HCT116 (cell line): ENCODE results near the gene MX2.

Experiments used
- CTCF ChIP-seq, 3 experiments: fragments of 200-600 bp in 1 of 3; sonication (generic) in 1 of 3; IDR thresholded peaks in 2 of 3; conservative IDR thresholded peaks in 1 of 3; 2 replicates each; pipeline ENCODE4 v1.5.1; 2012 to 2017; ENCODE audit warnings: low read depth in 2 of 3, low read length in 2 of 3, antibody characterized with exemption in 1 of 3, borderline replicate concordance in 1 of 3, control low read depth in 1 of 3, mild to moderate bottlenecking in 1 of 3, mixed read lengths in 1 of 3, mixed run types in 1 of 3, moderate library complexity in 1 of 3; ENCODE audit not compliant: insufficient read depth in 1 of 3
- EZH2phosphoT487 ChIP-seq: fragments of 200-600 bp; IDR thresholded peaks from 2 replicates; pipeline ENCODE4 v1.6.1; 2018; ENCODE audit warnings: antibody characterized with exemption, borderline replicate concordance
- SIN3A ChIP-seq: IDR thresholded peaks from 2 replicates; pipeline ENCODE4 v1.6.1; 2012; ENCODE audit warnings: low read depth

DNA sequence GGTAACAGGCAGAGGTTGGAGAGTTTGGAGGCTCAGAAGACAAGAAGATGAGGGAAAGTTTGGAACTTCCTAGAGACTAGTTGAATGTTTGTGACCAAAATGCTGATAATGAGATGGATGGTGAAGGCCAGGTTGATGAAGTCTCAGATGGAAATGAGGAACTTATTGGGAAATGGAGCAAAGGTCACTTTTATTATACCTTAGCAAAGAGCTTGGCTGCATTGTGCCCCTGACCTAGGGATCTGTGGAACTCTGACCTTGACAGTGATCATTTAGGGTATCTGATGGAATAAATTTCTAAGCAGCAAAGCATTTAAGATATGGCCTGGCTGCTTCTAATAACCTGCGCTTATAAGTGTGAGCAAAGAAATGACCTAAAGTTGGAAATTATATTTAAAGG, 28.1 kb upstream of the MX2 start:
- TF ChIP-seq EZH2phosphoT487 (no peak), CTCF (IDR thresholded peaks at IDR 0.05 in 2 of 3, conservative IDR thresholded peaks at IDR 0.05 in 1 of 3; ENCODE audit: borderline replicate concordance in 1 of 3, insufficient read depth in 1 of 3, low read depth in 2 of 3, low read length in 2 of 3) (no peak), SIN3A (no peak)
